ENCODE results near the gene ACTN3.
A peak's percentile ranks its signal among the peaks of the same experiment; 100 is the strongest.
"Not testable (repeated sequence)": the region's sequence is repeated elsewhere in the genome, so short reads cannot be mapped to it uniquely, and the experiment has no call there.

The ACTN3 gene

GRCh38 chr11:66546368-66546965, at the start of gene ACTN3:
TSS of gene ACTN3 (plus strand) at chr11:66546903. CDS start at chr11:66546938, 35 bp downstream.
- DNase-seq (ENCODE audit: low spot score) = peak; percentile 77

DNA sequence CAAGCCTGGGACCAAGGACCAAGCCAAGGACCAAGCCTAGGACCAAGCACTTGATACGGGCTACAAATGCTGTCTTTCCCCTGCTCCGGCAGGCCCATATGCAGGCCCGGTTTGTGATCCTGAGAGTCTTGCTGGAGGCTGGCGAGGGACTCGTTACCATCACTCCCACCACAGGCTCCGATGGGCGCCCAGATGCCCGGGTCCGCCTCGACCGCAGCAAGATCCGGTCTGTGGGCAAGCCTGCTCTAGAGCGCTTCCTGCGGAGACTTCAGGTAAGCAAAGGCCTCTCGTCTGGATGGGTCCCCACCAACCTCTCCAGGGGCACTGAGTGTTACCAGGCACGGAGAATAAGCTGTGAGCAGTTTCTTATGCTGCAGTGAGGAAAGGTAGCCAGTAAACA, 49.5 kb upstream of the ACTN3 start:
- DNase-seq (ENCODE audit: low spot score) = no peak

GRCh38 chr11:66498506-66498905, 48.2 kb upstream of the ACTN3 start:
- no peak for DNase-seq (ENCODE audit: low spot score)

DNA sequence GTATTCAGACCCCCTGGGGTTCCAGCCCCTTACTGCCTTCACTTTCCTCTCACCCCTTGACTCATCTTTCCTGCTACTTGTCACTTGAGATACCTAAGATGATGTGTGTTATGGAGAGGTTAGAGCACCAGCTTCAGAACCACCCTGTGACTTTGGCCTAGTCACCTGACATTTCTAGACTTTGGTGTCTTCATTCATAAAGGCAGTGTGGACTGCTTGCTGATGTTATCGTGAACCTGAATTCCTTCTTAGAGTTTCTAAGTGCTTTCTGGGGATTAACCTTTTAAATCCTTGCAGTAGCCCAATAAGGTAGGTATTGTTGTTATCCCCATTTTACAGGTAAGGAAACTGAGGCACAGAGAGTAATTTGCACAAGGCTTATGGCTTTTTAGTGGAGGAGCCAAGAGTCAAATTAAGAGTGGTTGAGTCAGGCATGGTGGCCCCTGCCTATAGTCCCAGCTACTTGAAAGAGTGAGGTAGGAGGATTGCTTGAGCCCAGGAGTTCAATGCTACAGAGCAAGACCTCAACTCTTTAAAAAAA, 41.4 kb upstream of the ACTN3 start:
- no peak for DNase-seq (ENCODE audit: low spot score)

DNA sequence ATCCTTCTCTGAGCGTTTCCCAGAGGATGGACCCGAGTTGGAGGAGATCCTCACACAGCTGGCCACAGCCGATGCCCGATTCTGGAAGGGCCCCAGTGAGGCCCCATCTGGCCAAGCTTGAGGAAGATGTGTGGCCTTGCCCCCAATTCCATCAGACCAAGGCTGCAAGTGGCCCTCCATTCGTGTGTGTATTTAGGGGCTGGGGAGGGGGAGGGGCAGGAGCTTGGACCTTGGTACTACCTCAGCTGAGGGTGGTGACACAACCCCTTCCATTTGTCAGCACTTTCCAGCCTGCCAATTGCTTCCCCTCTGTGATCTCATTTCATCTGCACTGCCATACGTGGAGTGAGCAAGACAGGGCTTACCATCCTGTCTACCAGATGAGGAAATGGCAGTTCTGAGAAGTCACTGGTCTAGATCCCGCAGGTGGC, 37.6 kb upstream of the ACTN3 start:
- no peak for DNase-seq (ENCODE audit: low spot score)

- peak; percentile 86 for DNase-seq (ENCODE audit: low spot score)
Observed at GRCh38 chr11:66510271-66510989, 36.3 kb upstream of the ACTN3 start, which contains the start of gene BBS1. TSS of gene BBS1 (plus strand) at chr11:66510635. CDS start at chr11:66510660, 25 bp downstream.

DNA sequence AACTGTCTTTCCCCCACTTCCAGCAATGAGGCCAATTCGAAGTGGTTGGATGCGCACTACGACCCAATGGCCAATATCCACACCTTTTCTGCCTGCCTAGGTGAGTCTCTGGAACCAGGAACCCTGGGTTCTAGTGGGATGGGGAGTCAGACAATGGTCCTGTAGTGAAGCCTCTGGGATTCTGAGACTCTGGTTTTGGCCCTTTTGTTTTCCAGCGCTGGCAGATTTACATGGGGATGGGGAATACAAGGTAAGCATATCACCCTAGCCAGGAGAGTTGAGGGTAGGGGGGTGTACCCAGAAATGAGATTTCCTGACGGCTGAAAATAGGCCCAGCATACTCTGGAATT, 35.7 kb upstream of the ACTN3 start:
- DNase-seq (ENCODE audit: low spot score) = no peak

- DNase-seq (ENCODE audit: low spot score) = no peak
Observed at GRCh38 chr11:66523611-66524010, 23.1 kb upstream of the ACTN3 start.

DNA sequence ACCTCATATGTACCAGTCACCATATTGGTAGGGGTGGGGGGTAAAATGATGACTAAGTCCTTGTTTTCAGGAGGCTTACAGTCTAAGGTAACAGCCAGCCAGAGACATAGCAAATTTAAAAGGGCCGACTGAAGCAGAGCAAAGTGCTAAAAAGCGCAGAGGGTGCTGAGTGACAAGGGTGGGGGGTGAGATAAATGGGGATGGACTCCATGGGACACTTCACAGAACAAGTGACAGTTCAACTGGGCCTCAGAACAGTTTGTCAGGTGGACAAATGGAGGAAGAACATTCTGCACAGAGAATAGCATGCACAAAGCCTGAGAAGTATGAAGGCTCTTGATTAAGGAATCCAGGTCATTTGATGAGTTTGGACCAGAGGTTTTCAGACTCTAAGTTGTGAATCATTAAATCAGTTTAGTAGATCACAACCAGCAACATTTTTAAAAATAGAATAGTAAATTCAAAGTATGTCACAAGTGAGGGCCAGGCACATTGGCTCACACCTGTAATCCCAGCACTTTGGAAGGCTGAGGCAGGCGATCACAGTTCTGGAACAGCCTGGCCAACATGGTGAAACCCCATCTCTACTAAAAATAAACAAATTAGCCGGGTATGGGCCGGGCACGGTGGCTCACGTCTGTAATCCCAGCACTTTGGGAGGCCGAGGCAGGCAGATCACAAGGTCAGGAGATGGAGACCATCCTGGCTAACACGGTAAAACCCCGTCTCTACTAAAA, 22.2 kb upstream of the ACTN3 start:
- DNase-seq (ENCODE audit: low spot score) = no peak

GRCh38 chr11:66529069-66529468, 17.6 kb upstream of the ACTN3 start:
- no peak for DNase-seq (ENCODE audit: low spot score)

GRCh38 chr11:66529655-66530054, 17.0 kb upstream of the ACTN3 start:
- no peak for DNase-seq (ENCODE audit: low spot score)

- DNase-seq (ENCODE audit: low spot score) = no peak
Observed at GRCh38 chr11:66530927-66531709, 15.6 kb upstream of the ACTN3 start.

- no peak for DNase-seq (ENCODE audit: low spot score)
Observed at GRCh38 chr11:66531841-66532240, 14.9 kb upstream of the ACTN3 start.

GRCh38 chr11:66532784-66533183, 13.9 kb upstream of the ACTN3 start:
- DNase-seq (ENCODE audit: low spot score) = no peak

DNA sequence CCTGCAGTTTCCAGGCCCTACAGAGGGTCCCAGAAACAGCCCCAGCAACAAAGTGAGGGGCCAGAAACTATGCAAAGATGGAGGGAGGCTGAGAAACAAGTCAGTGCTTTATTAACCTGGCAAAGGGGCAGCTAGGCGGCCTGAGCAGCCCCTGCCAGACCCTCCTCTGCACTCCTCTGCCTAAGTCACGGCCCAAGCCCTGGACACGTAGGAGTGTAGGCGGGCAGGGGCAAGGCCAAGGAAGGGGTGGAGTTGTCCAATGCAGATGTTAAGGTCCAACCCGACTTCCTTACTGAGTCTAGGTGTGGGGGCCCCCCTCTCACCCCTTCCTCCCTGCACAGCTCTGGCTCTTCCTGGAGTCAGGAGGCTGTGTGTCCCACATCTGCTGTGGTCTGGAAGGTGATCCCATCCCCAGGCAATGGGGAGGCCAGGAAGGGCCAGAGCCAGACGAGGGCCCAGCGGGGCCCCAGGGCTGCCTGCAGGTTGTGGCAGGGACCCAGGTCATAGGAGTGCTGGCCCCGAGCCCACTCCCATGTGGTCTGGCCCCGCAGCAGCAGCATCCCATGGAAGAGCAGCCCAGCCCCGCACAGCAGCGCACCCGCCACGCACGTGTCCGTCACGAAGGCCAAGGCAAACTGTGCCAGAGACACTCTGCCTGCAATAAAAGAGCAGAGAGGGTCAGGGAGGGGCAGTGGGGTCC, 7.4 kb upstream of the ACTN3 start:
- DNase-seq (ENCODE audit: low spot score) = no peak

DNA sequence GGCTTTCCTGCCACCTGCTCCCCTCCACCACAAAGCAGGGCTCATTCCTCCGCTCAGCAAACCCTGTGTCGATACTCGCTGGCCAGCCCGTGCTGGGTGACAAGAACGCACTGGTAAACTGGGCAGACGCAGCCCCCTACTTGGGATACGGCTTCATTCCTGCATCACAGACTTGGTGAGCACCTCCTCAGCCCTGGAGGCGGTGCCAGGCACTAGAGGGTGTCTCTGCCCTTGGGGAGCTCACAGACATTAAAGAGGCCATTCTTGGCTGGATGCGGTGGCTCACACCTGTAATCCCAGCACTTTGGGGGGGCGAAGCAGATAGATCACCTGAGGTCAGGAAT, 6.9 kb upstream of the ACTN3 start:
- DNase-seq (ENCODE audit: low spot score) = no peak

DNA sequence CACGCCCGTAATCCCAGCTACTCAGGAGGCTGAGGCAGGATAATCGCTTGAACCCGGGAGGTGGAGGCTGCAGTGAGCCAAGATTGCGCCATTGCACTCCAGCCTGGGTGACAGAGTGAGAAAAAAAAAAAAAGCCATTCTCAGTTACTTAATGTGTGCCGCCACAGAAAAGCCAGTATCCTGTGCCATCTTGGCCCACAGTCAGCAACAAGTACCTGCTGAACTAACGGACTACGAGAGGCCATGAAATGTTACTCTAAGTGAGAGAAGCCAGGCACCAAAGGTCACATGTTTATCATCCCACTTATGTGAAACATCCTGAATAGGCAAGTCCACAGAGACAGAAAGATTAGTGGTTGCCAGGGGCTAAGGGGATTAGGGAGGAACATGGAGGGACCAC, 6.1 kb upstream of the ACTN3 start:
- not testable (repeated sequence) for DNase-seq (ENCODE audit: low spot score)

- no peak for DNase-seq (ENCODE audit: low spot score)
Observed at GRCh38 chr11:66541892-66542291, 4.8 kb upstream of the ACTN3 start.

DNA sequence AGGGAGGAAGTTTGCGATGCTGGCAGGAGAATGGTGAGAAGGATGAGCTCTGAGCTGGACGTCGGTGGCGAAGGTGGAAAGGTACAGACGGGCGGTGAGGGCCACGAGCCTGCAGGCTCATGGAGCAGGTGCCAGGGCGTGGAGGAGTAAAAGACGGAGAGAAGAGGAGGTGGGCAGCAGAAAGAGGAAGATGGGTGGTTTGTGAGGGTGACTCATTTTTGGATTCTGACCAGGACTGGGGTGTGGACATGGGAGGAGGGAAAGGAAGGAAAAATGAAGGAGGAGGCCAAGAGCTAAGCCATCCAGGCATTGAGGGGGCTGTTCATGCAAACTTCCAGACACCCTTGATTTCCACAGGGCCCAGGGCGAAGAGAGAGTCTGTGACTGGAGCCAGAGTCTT, 4.3 kb upstream of the ACTN3 start:
- DNase-seq (ENCODE audit: low spot score) = no peak

- DNase-seq (ENCODE audit: low spot score) = peak; percentile 33
Observed at GRCh38 chr11:66543263-66544107, 3.2 kb upstream of the ACTN3 start.

DNA sequence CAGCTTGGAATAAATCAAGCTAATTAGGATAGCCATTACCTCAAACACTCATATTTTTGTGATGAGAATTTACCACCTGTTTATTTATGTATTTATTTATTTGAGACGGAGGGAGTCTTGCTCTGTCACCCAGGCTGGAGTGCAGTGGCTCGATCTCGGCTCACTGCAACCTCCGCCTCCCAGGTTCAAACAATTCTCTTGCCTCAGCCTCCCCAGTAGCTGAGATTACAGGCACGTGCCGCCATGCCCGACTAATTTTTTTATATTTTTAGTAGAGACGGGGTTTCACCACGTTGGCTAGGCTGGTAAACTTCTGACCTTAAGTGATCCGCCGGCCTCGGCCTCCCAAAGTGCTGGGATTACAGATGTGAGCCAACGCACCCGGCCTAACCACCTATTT, 1.8 kb upstream of the ACTN3 start:
- DNase-seq (ENCODE audit: low spot score) = not testable (repeated sequence)
